GM23338 (cell line): ENCODE data around the gene NR3C1. TPM values are rescaled to one million over a fixed set of nuclear protein-coding genes. Genes with fewer than 3 reads are reported as not detected.

Source experiments
- ATAC-seq: fragments of 200-7000 bp; cut with Tn5 transposase; 3 replicates; pipeline ENCODE4 v1.9.1; 2020
- DNase-seq: peaks from one replicate; pipeline ENCODE4 v3.0.0-alpha.2; 2015; ENCODE audit warnings: low spot score
- H2AFZ ChIP-seq: fragments of 200-600 bp; sonication (generic); 2 replicates; pipeline ENCODE4 v1.8.0; 2016; ENCODE audit warnings: antibody characterized with exemption, mild to moderate bottlenecking, moderate library complexity
- H3F3A ChIP-seq: fragments of 200-600 bp; sonication (generic); replicated peaks from 2 replicates; pipeline ENCODE4 v1.8.0; 2017; ENCODE audit warnings: antibody characterized with exemption, mixed run types, low read depth
- H3K27ac ChIP-seq: fragments of 200-600 bp; sonication (generic); 2 replicates; pipeline ENCODE4 v1.6.1; 2016; ENCODE audit warnings: low read depth
- H3K27me3 ChIP-seq: fragments of 200-600 bp; sonication (generic); 2 replicates; pipeline ENCODE4 v1.8.0; 2016; ENCODE audit warnings: mild to moderate bottlenecking, mixed run types, moderate library complexity; ENCODE audit not compliant: insufficient read depth
- H3K36me3 ChIP-seq: fragments of 200-600 bp; sonication (generic); 2 replicates; pipeline ENCODE4 v1.8.0; 2016; ENCODE audit warnings: mild to moderate bottlenecking; ENCODE audit not compliant: insufficient read depth
- H3K4me1 ChIP-seq: fragments of 200-600 bp; sonication (generic); 2 replicates; pipeline ENCODE4 v1.8.0; 2016; ENCODE audit warnings: mild to moderate bottlenecking, moderate library complexity; ENCODE audit not compliant: insufficient read depth
- H3K4me2 ChIP-seq: fragments of 200-600 bp; sonication (generic); 2 replicates; pipeline ENCODE4 v1.7.1; 2017; ENCODE audit warnings: mixed run types
- H3K4me3 ChIP-seq: fragments of 200-600 bp; sonication (generic); 2 replicates; pipeline ENCODE4 v1.6.1; 2016; ENCODE audit warnings: mixed run types
- H3K79me2 ChIP-seq: fragments of 200-600 bp; sonication (generic); replicated peaks from 2 replicates; pipeline ENCODE4 v1.8.0; 2017; ENCODE audit warnings: mild to moderate bottlenecking; ENCODE audit not compliant: insufficient read depth
- H3K9me2 ChIP-seq: fragments of 200-600 bp; sonication (generic); 2 replicates; pipeline ENCODE4 v1.8.0; 2017; ENCODE audit not compliant: insufficient read depth
- H4K20me1 ChIP-seq: fragments of 200-600 bp; sonication (generic); replicated peaks from 2 replicates; pipeline ENCODE4 v1.8.0; 2017; ENCODE audit warnings: mild to moderate bottlenecking; ENCODE audit not compliant: insufficient read depth
- H3K27ac Mint-ChIP-seq: 2 replicates; pipeline ENCODE4 v1.8.0; 2020; ENCODE audit warnings: inconsistent platforms, mild to moderate bottlenecking, moderate library complexity, mixed read lengths
- H3K27me3 Mint-ChIP-seq: 3 replicates; pipeline ENCODE4 v1.8.0; 2022; ENCODE audit warnings: low read depth, mild to moderate bottlenecking, moderate library complexity, mixed read lengths, inconsistent platforms; ENCODE audit not compliant: insufficient read depth, poor library complexity
- H3K36me3 Mint-ChIP-seq: 3 replicates; pipeline ENCODE4 v1.8.0; 2021; ENCODE audit warnings: low read depth, mild to moderate bottlenecking, inconsistent platforms, moderate library complexity, mixed read lengths
- H3K4me1 Mint-ChIP-seq: 3 replicates; pipeline ENCODE4 v1.8.0; 2020; ENCODE audit warnings: mild to moderate bottlenecking, inconsistent platforms, mixed read lengths
- H3K4me3 Mint-ChIP-seq: 3 replicates; pipeline ENCODE4 v1.8.0; 2021; ENCODE audit warnings: moderate library complexity, mild to moderate bottlenecking, inconsistent platforms, mixed read lengths
- H3K9me3 Mint-ChIP-seq: 3 replicates; pipeline ENCODE4 v1.8.0; 2020; ENCODE audit warnings: moderate library complexity, mild to moderate bottlenecking, inconsistent platforms, mixed read lengths
- CTCF ChIP-seq, 2 experiments: fragments of 200-600 bp in 1 of 2; sonication (generic) in 1 of 2; conservative IDR thresholded peaks; 2 replicates each; pipeline versions ENCODE4 v1.5.1 to v1.6.1; 2016 to 2017; ENCODE audit warnings: antibody characterized with exemption in 2 of 2, low read depth in 2 of 2, mild to moderate bottlenecking in 2 of 2, moderate library complexity in 1 of 2
- EZH2 ChIP-seq: fragments of 200-600 bp; sonication (generic); IDR thresholded peaks from one replicate; pipeline ENCODE4 v1.8.0; 2017; ENCODE audit warnings: antibody characterized with exemption, mild to moderate bottlenecking, low read depth; ENCODE audit not compliant: unreplicated experiment
- JUNB ChIP-seq: IDR thresholded peaks from one replicate; pipeline ENCODE4 v1.6.1; 2016; ENCODE audit warnings: antibody characterized with exemption; ENCODE audit not compliant: unreplicated experiment
- NANOG ChIP-seq: IDR thresholded peaks from 2 replicates; pipeline ENCODE4 v1.6.1; 2016; ENCODE audit warnings: antibody characterized with exemption, borderline replicate concordance
- POLR2AphosphoS5 ChIP-seq: IDR thresholded peaks from 2 replicates; pipeline ENCODE4 v1.6.1; 2016; ENCODE audit warnings: antibody characterized with exemption, low read depth
- REST ChIP-seq: IDR thresholded peaks from one replicate; pipeline ENCODE4 v1.6.1; 2018; ENCODE audit warnings: antibody characterized with exemption; ENCODE audit not compliant: unreplicated experiment
- STAT1 ChIP-seq: IDR thresholded peaks from one replicate; pipeline ENCODE4 v1.6.1; 2016; ENCODE audit warnings: antibody characterized with exemption; ENCODE audit not compliant: unreplicated experiment
- ZNF114 ChIP-seq: fragments of 250-450 bp; sonication (Bioruptor Pico); IDR thresholded peaks from 2 replicates; pipeline ENCODE4 v1.5.0; 2020; ENCODE audit warnings: mild to moderate bottlenecking, moderate library complexity
- ZNF331 ChIP-seq: fragments of 250-450 bp; sonication (Bioruptor Pico); IDR thresholded peaks from 2 replicates; pipeline ENCODE4 v1.5.0; 2020; ENCODE audit warnings: low read depth, mild to moderate bottlenecking, moderate library complexity
- polyA plus RNA-seq: library from polyadenylated mRNA; unstranded; fragments of >200 nt; fragmentation: Nextera tagmentation; extraction: Ambion mirVana; gene quantifications from 2 replicates; pipeline ENCODE4 v1.2.1, GENCODE V29; 2016
- total RNA-seq: library from RNA; depleted of rRNA; stranded (reverse); fragments of >200 nt; shearing (Covaris generic); gene quantifications from 2 replicates; pipeline ENCODE4 v1.2.3, GENCODE V29; 2014

Gene NR3C1
- total and polyA plus RNA-seq, 2 experiments from 2014 or later: 1.2 to 4.6 TPM

GRCh38 chr5:143319437-143320227 is 83.9 kb downstream of the NR3C1 start (continued):
- TF ChIP-seq ZNF331 (CRISPR knock-in tag): no peak
- no peak for TF ChIP-seq EZH2
- no peak for TF ChIP-seq CTCF (conservative IDR thresholded peaks at IDR 0.05; ENCODE audit: low read depth in 2 of 2)
- TF ChIP-seq STAT1: no peak
- TF ChIP-seq REST: no peak
- no peak for TF ChIP-seq NANOG

GRCh38 chr5:143318833-143319232 is 84.7 kb downstream of the NR3C1 start:
- Mint-ChIP-seq H3K4me3 (no peak overlapping the region), H3K36me3 (no peaks in the 10 kb centered on the region), H3K9me3 (no peaks in the 10 kb centered on the region), H3K27me3 (no peaks in the 10 kb centered on the region), H3K4me1 (no peaks in the 10 kb centered on the region), H3K27ac (no peak overlapping the region)
- Histone ChIP-seq H3K9me2 (no peaks in the 10 kb centered on the region), H3K79me2 (no peaks in the 10 kb centered on the region), H3F3A (no peaks in the 10 kb centered on the region), H2AFZ (no peak overlapping the region), H3K4me3 (no peak overlapping the region), H3K27ac (no peak overlapping the region), H3K36me3 (no peaks in the 10 kb centered on the region), H3K4me1 (no peaks in the 10 kb centered on the region), H3K27me3 (no peaks in the 10 kb centered on the region), H4K20me1 (no peaks in the 10 kb centered on the region), H3K4me2 (no peak overlapping the region)
- ATAC-seq: no peak
- TF ChIP-seq POLR2AphosphoS5: no peak
- TF ChIP-seq JUNB: no peak
- TF ChIP-seq NANOG: no peak
- TF ChIP-seq ZNF114 (CRISPR knock-in tag): no peak
- DNase-seq: no peak
